Gastrocnemius medialis (tissue), 4 donors: ENCODE measurements around the gene DHRS7B. TPM values are rescaled to one million over a fixed set of nuclear protein-coding genes. Genes with fewer than 3 reads are reported as not detected.
"Not testable (repeated sequence)": the region's sequence is repeated elsewhere in the genome, so short reads cannot be mapped to it uniquely, and the experiment has no call there.

Experiments
- ATAC-seq, 2 donors: fragments of 150-250 bp; one replicate each; pipeline ENCODE4 v1.9.1; 2016
- DNase-seq, 2 donors: peaks; one replicate each; pipeline ENCODE4 v3.0.0-alpha.2; 2019
- H3K27ac ChIP-seq, 4 donors: fragments of 200-600 bp; sonication (generic); 1 replicate in 1 of 4; 2 replicates in 3 of 4; pipeline ENCODE4 v1.5.1; 2016 to 2018; ENCODE audit warnings: mild to moderate bottlenecking in 2 of 4, moderate library complexity in 1 of 4
- H3K27me3 ChIP-seq, 3 donors: fragments of 200-600 bp; sonication (generic) in 2 of 3; 1 replicate in 1 of 3; 2 replicates in 2 of 3; pipeline versions ENCODE4 v1.5.1 to v1.6.0; 2016 to 2019; ENCODE audit warnings: mild to moderate bottlenecking in 1 of 3, moderate library complexity in 1 of 3
- H3K36me3 ChIP-seq, 2 donors: fragments of 200-600 bp; sonication (generic) in 1 of 2; one replicate each; pipeline ENCODE4 v1.5.1; 2017 to 2018
- H3K4me1 ChIP-seq, 2 donors: fragments of 200-600 bp; sonication (generic) in 1 of 2; one replicate each; pipeline ENCODE4 v1.5.1; 2016 to 2017; ENCODE audit warnings: mild to moderate bottlenecking in 2 of 2
- H3K4me3 ChIP-seq, 4 donors: fragments of 200-600 bp; sonication (generic) in 3 of 4; 1 replicate in 1 of 4; 2 replicates in 3 of 4; pipeline ENCODE4 v1.5.1; 2016 to 2019; ENCODE audit warnings: mild to moderate bottlenecking in 2 of 4
- H3K9me3 ChIP-seq, 3 donors: fragments of 200-600 bp; sonication (generic) in 2 of 3; 1 replicate in 1 of 3; 2 replicates in 2 of 3; pipeline ENCODE4 v1.5.1; 2016 to 2019
- POLR2A ChIP-seq, 2 donors: fragments of 450-650 bp; IDR thresholded peaks; one replicate each; pipeline ENCODE4 v1.6.1; 2017; ENCODE audit warnings: antibody characterized with exemption in 2 of 2, mild to moderate bottlenecking in 2 of 2, moderate library complexity in 2 of 2
- in situ Hi-C, 4 donors: fragments of 200-750 bp; cut with MboI; loops; one replicate each; pipeline versions ENCODE4 v1.15.0 to v1.8.0; 2017; ENCODE audit warnings: low sequenced_read_pairs in 4 of 4
- intact Hi-C: fragments of 100-400 bp; cut with DNase I; formaldehyde crosslinking; loops from one replicate; pipeline ENCODE4 v1.15.1; 2023; ENCODE audit warnings: low total_unique reads
- total RNA-seq, 4 donors: library from RNA; depleted of rRNA; stranded (reverse); fragments of >200 nt; gene quantifications; one replicate each; pipeline versions ENCODE4 v1.1.0 to v1.2.3, GENCODE V29; 2016
- TF ChIP-seq, protein P1 (sequence below), 5 experiments: fragments of 450-650 bp in 3 of 5; fragments of 200-600 bp in 2 of 5; sonication (generic) in 2 of 5; IDR thresholded peaks in 4 of 5; conservative IDR thresholded peaks in 1 of 5; 1 replicate in 4 of 5; 2 replicates in 1 of 5; pipeline ENCODE4 v1.5.1; 2016 to 2019; ENCODE audit warnings: antibody characterized with exemption in 5 of 5, mild to moderate bottlenecking in 3 of 5, moderate library complexity in 3 of 5

The DHRS7B gene
- total RNA-seq, 4 donors from 2014 or later, result 35.7 to 73.2 (median 43.2) TPM

DNA sequence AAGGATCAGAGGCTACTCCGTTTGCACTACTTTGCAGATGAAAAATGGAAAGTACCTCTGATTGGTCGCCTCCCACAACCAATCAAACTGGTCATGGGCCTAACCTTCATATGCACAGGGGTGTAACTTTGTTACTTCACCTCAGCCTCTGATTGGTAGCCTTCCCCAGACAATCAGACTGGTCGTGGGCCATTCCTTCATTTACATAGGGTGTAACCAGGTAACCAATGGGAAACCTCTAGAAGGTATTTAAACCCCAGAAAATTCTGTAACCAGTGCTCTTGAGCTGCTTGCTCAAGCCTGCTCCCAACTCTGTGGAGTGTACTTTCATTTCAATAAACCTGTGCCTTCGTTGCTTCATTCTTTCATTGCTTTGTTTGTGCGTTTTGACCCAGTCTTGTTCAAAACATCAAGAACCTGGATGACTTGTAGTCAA, 44.7 kb upstream of the DHRS7B start:
- Histone ChIP-seq H3K4me3 (no peak overlapping the region), H3K27me3 (no peaks in the 10 kb centered on the region), H3K36me3 (no peaks in the 10 kb centered on the region), H3K27ac (no peak overlapping the region), H3K9me3 (no peaks in the 10 kb centered on the region), H3K4me1 (peaks cover 16 to 20% of the 10 kb centered on the region in 2 donors)
- TF ChIP-seq POLR2A (IDR thresholded peaks at IDR 0.05), result no peak
- TF ChIP-seq, protein P1, sequence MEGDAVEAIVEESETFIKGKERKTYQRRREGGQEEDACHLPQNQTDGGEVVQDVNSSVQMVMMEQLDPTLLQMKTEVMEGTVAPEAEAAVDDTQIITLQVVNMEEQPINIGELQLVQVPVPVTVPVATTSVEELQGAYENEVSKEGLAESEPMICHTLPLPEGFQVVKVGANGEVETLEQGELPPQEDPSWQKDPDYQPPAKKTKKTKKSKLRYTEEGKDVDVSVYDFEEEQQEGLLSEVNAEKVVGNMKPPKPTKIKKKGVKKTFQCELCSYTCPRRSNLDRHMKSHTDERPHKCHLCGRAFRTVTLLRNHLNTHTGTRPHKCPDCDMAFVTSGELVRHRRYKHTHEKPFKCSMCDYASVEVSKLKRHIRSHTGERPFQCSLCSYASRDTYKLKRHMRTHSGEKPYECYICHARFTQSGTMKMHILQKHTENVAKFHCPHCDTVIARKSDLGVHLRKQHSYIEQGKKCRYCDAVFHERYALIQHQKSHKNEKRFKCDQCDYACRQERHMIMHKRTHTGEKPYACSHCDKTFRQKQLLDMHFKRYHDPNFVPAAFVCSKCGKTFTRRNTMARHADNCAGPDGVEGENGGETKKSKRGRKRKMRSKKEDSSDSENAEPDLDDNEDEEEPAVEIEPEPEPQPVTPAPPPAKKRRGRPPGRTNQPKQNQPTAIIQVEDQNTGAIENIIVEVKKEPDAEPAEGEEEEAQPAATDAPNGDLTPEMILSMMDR (IDR thresholded peaks at IDR 0.05 in 4 of 5, conservative IDR thresholded peaks at IDR 0.05 in 1 of 5), result no peak
- intact Hi-C loops (no loop called here), in situ Hi-C loops (no loop called here)
- no peak for ATAC-seq
- no peak for DNase-seq

DNA sequence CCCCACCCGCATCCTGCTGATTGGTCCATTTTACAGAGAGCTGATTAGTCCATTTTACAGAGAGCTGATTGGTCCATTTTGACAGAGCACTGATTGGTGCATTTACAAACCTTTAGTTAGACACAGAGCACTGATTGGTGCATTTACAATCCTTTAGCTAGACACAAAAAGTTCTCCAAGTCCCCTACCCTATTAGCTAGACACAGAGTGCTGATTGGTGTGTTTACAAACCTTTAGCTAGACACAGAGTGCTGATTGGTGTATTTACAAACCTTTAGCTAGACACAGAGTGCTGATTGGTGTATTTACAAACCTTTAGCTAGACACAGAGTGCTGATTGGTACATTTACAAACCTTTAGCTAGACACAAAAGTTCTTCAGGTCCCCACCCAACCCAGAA, 41.5 kb upstream of the DHRS7B start:
- H3K27ac ChIP-seq, H3K4me3 ChIP-seq, H3K36me3 ChIP-seq, H3K27me3 ChIP-seq, H3K4me1 ChIP-seq, ATAC-seq, H3K9me3 ChIP-seq, intact Hi-C loops, in situ Hi-C loops, DNase-seq: not testable (repeated sequence)

DNA sequence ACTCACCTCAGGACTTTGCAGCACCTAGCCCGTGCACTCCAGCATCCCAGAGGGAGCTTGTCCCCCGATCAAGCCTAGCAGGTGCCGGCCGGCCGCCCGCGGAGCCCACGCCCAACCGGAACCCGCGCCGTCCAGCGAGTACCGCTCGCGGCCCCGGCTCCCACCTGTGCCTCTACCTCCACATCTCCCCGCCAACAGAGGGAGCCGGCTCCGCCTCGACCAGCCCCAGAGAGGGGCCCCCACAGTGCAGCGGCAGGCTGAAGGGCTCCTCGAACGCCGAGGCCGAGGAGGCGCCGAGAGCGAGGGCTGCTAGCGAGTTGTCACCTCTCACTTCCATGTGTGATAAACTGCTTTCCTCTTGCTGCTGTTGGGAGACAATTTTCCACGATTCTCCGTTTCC, 41.1 kb upstream of the DHRS7B start:
- no peak for TF ChIP-seq POLR2A (IDR thresholded peaks at IDR 0.05)
- TF ChIP-seq, protein P1 (IDR thresholded peaks at IDR 0.05 in 4 of 5, conservative IDR thresholded peaks at IDR 0.05 in 1 of 5), result no peak
- ATAC-seq (no peak), DNase-seq (no peak)
- no peaks in the 10 kb centered on the region for H3K9me3 ChIP-seq
- no peaks in the 10 kb centered on the region for H3K36me3 ChIP-seq
- intact Hi-C loops (no loop called here), in situ Hi-C loops (no loop called here)
- H3K27me3 ChIP-seq, result no peaks in the 10 kb centered on the region
- no peaks in the 10 kb centered on the region for H3K4me1 ChIP-seq
- H3K27ac ChIP-seq, result no peak overlapping the region
- no peak overlapping the region for H3K4me3 ChIP-seq

DNA sequence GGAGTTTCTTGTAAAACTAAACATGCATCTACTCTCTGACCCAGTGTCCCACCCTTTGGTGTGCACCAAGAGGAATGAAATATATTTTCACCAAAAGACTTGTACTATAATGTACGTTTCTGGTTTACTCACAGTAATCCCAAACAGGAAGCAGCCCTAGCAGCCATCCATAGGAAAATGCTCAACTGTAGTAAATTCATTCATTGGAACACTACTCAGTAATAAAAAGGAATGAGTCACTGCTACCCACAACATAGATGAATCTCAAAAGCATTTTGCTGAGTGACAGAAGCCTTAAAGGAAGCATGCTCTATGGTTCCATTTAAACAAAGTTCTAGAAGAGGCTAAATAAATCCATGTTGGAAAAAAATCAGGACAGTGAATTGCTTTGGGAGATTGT, 37.6 kb upstream of the DHRS7B start:
- intact Hi-C loops, result no loop called here

DNA sequence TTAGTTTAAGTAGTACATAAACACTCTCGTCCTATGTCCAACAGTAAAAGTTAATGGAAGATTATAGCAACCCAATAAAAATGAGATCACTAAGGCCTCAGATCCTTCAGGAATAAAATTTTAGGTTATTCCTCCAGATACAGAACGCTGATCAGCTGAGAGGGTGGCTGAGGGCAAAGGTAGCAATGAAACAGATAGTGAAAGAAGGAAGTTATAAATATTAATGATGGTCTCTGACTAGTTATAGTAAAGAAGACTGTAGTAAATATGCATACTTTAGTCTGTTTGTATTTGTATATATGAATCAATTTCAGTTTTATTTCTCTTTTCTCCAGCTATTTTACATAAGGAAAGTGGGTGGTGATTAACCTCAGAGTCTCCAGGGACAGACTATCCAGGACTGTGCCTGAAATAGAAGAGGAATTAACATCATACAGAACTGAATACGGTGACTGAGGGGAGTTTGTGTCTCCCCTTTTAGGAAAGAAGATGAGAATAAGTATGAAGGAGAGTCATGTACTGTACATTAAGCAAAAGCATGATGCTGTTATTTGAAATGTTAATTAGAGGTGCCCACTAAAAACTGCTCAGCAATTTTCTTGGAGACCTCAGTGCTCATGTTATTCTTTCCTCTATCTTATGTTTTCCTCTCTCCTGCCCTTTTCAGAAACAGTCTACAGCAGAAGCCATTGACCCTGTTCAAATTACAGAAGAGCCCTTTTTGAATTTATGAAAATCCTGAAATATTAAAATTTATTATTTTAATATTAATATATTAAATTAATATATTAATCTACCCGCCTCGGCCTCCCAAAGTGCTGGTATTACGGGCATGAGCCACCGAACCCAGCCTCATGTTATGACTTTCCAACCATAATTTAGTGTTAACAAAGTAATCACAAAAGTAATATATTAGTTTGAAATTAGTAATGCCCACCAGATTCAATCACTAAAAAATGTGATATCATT, 36.5 kb upstream of the DHRS7B start:
- no peaks in the 10 kb centered on the region for H3K36me3 ChIP-seq
- intact Hi-C loops (no loop called here), in situ Hi-C loops (no loop called here)
- H3K4me3 ChIP-seq, result no peak overlapping the region
- H3K9me3 ChIP-seq, result no peaks in the 10 kb centered on the region
- H3K27me3 ChIP-seq, result no peaks in the 10 kb centered on the region
- H3K4me1 ChIP-seq, result no peaks in the 10 kb centered on the region
- TF ChIP-seq POLR2A (IDR thresholded peaks at IDR 0.05), result no peak
- TF ChIP-seq, protein P1 (IDR thresholded peaks at IDR 0.05 in 4 of 5, conservative IDR thresholded peaks at IDR 0.05 in 1 of 5), result no peak
- no peak overlapping the region for H3K27ac ChIP-seq
- no peak for DNase-seq
- ATAC-seq, result no peak

More for the DNA sequence above, 37.6 kb upstream of the DHRS7B start:
- Histone ChIP-seq H3K4me3 (no peak overlapping the region), H3K27me3 (no peaks in the 10 kb centered on the region), H3K27ac (no peak overlapping the region), H3K36me3 (no peaks in the 10 kb centered on the region), H3K9me3 (no peaks in the 10 kb centered on the region), H3K4me1 (no peaks in the 10 kb centered on the region)
- TF ChIP-seq, protein P1 (IDR thresholded peaks at IDR 0.05 in 4 of 5, conservative IDR thresholded peaks at IDR 0.05 in 1 of 5), result no peak
- TF ChIP-seq POLR2A (IDR thresholded peaks at IDR 0.05), result no peak
- in situ Hi-C loops, result no loop called here
- DNase-seq (no peak), ATAC-seq (no peak)
